ENCODE measurements around the gene ZFHX3. TPM values are rescaled to one million over a fixed set of nuclear protein-coding genes. Genes with fewer than 3 reads are reported as not detected.
A peak's percentile ranks its signal among the peaks of the same experiment; 100 is the strongest.

Gene ZFHX3
- total and polyA plus RNA-seq, 9 of the 15 experiments (the other 6 are each of a cell fraction or from before 2014, with no cell fraction given), result 0.01 to 0.23 (median 0.06) TPM; not detected in 4

DNA sequence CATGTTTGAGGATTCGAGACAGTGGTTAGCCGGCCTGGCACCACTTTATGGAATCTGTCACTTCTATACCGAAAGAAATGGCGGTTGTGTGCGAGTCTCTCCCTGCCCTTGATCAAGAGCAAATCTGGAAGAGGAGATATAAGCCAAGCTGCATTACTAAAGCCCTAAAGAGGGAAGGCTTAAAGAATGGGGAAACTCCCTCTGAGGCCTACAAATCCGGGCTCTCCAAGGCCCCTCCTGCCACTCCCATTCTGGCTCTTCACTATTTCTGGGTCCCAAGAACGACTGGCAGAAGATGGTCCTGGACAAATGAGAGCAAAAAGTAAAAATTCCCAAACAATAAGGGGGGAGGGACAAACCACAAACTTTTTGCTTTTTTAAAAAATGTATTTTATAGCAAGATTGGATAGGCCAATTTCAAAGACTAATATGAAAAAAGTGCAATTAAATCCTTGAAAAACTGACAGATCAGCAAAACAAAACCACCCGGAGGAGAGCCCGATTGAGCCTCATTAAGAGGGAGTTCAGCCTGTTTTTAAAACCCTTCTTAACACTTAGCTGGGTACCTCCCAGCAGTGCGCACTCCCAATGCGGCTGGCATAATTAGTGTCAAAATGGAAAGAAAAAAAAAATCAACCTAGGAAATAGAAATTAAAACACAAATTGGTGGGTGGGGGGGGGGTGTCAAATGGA lies 193.5 kb downstream of the ZFHX3 start:
- H3K4me1 ChIP-seq (replicated peaks in 1 of 2; ENCODE audit: control insufficient read depth in 2 of 2, insufficient read depth in 2 of 2, low read length in 2 of 2), result no peaks in the 10 kb centered on the region
- H3K36me3 ChIP-seq (ENCODE audit: control insufficient read depth, insufficient read depth, low read length), result no peaks in the 10 kb centered on the region
- no peak overlapping the region for H3K27ac ChIP-seq (ENCODE audit: extremely low read depth, low read depth, low read length)
- TF ChIP-seq PML (IDR thresholded peaks at IDR 0.05; ENCODE audit: low read length) (no peak), ZNF316 (IDR thresholded peaks at IDR 0.05) (peak; percentile 20; the same call in 1 of the 2 replicates), NFE2 (IDR thresholded peaks at IDR 0.05; ENCODE audit: low read depth) (no peak), ELF1 (tag; IDR thresholded peaks at IDR 0.05) (no peak)
- BruUV-seq (replicated peaks), result no TSS peak
- no peaks in the 10 kb centered on the region for H4K20me1 ChIP-seq (replicated peaks; ENCODE audit: control insufficient read depth, insufficient read depth, low read length)
- ATAC-seq, result no peak
- H2AFZ ChIP-seq (ENCODE audit: low read depth, low read length), result no peak overlapping the region
- in situ Hi-C loops (cut with MboI), result no loop called here
- no peaks in the 10 kb centered on the region for H3K79me2 ChIP-seq (ENCODE audit: control insufficient read depth, insufficient read depth, low read length)
- no peak overlapping the region for H3K9ac ChIP-seq (ENCODE audit: insufficient read depth in 1 of 2, low read depth in 2 of 2, low read length in 2 of 2)
- intact Hi-C loops (cut with micrococcal nuclease), result no loop called here
- H3K9me1 ChIP-seq (ENCODE audit: control insufficient read depth, insufficient read depth, low read length), result no peaks in the 10 kb centered on the region
- no peak for FAIRE-seq
- no peak overlapping the region for H3K4me3 ChIP-seq
- DNase-seq (ENCODE audit: extremely low read depth in 1 of 4, low spot score in 3 of 4), result no peak
- H3K4me2 ChIP-seq (ENCODE audit: insufficient read depth, low read length), result no peak overlapping the region
- WGBS (ENCODE audit: insufficient coverage, low coverage, missing lambda C conversion rate), result 2% methylated on average over 11 of the region's 11 CpGs
- H3K9me3 ChIP-seq (replicated peaks; ENCODE audit: control insufficient read depth, insufficient read depth, low read depth, low read length), result no peaks in the 10 kb centered on the region
- peaks cover 13 to 34% of the 10 kb centered on the region in 2 experiments; a peak in 4 of 5 replicates for H3K27me3 ChIP-seq (ENCODE audit: control insufficient read depth in 2 of 2, insufficient read depth in 2 of 2, low read length in 2 of 2)
- POLR2A ChIA-PET, result interaction anchor here (1.1 kb wide), 1 partner anchor 17 kb away, joined by 3 read pairs; no protein-coding TSS in a partner anchor
- CTCF ChIA-PET (ENCODE audit: low intra/inter-chr PET ratio), result no interaction called here

DNA sequence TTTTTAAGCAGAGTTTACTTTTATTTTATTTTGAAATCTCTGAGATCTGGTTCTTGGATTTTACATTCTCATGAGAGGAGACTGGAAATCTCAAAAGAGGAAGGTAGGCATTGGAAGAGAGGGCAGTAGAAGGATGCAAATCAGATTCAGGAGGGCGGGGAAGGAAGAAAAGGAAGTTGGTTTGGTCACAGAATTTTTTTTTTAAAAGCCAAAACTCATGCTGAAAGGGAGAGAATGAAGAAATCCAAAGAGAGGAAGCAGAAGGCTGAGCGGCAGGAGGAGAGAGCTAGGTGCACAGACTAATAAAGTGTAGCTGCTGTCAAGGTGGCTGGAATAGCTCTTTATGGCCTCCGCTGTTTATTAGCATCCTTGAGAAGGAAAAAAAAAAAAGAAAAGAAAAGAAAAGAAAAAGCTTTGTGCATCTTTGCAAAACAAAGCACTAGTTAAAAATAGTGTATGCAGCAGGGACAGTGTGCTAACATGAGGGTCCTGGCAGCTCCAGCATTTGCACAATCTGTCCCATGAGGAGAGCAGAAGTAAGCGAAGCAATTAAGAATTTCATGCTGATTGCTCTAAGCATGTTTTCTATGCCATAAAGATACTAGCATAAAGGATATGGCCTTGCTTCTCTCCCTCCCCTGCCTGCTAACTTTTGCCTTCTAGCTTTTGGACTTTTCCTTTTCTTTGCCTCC lies 194.2 kb downstream of the ZFHX3 start:
- Histone ChIP-seq H2AFZ (ENCODE audit: low read depth, low read length) (no peak overlapping the region), H3K4me2 (ENCODE audit: insufficient read depth, low read length) (no peak overlapping the region), H3K9me1 (ENCODE audit: control insufficient read depth, insufficient read depth, low read length) (no peaks in the 10 kb centered on the region), H3K9me3 (replicated peaks; ENCODE audit: control insufficient read depth, insufficient read depth, low read depth, low read length) (no peaks in the 10 kb centered on the region), H3K4me1 (replicated peaks in 1 of 2; ENCODE audit: control insufficient read depth in 2 of 2, insufficient read depth in 2 of 2, low read length in 2 of 2) (peaks cover 0 to under 1% of the 10 kb centered on the region in 2 experiments; a peak in 1 of 5 replicates), H4K20me1 (replicated peaks; ENCODE audit: control insufficient read depth, insufficient read depth, low read length) (no peaks in the 10 kb centered on the region), H3K4me3 (no peak overlapping the region), H3K27ac (ENCODE audit: extremely low read depth, low read depth, low read length) (no peak overlapping the region), H3K79me2 (ENCODE audit: control insufficient read depth, insufficient read depth, low read length) (no peaks in the 10 kb centered on the region), H3K27me3 (ENCODE audit: control insufficient read depth in 2 of 2, insufficient read depth in 2 of 2, low read length in 2 of 2) (peaks cover 10 to 32% of the 10 kb centered on the region in 2 experiments; a peak in 4 of 5 replicates), H3K36me3 (ENCODE audit: control insufficient read depth, insufficient read depth, low read length) (no peaks in the 10 kb centered on the region), H3K9ac (ENCODE audit: insufficient read depth in 1 of 2, low read depth in 2 of 2, low read length in 2 of 2) (no peak overlapping the region)
- FAIRE-seq (no peak), ATAC-seq (no peak), DNase-seq (ENCODE audit: extremely low read depth in 1 of 4, low spot score in 3 of 4) (no peak)
- intact Hi-C loops (cut with micrococcal nuclease), result no loop called here
- POLR2A ChIA-PET, result no interaction called here
- no TSS peak for BruUV-seq (replicated peaks)
- TF ChIP-seq, protein P1, sequence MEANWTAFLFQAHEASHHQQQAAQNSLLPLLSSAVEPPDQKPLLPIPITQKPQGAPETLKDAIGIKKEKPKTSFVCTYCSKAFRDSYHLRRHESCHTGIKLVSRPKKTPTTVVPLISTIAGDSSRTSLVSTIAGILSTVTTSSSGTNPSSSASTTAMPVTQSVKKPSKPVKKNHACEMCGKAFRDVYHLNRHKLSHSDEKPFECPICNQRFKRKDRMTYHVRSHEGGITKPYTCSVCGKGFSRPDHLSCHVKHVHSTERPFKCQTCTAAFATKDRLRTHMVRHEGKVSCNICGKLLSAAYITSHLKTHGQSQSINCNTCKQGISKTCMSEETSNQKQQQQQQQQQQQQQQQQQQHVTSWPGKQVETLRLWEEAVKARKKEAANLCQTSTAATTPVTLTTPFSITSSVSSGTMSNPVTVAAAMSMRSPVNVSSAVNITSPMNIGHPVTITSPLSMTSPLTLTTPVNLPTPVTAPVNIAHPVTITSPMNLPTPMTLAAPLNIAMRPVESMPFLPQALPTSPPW (CRISPR knock-in tag; IDR thresholded peaks at IDR 0.05), result no peak
- CTCF ChIA-PET (ENCODE audit: low intra/inter-chr PET ratio), result interaction anchor here (0.6 kb wide), 1 partner anchor 795 kb away, joined by 3 read pairs; no protein-coding TSS in a partner anchor
- WGBS (ENCODE audit: insufficient coverage, low coverage, missing lambda C conversion rate), result 0% methylated on average over 3 of the region's 4 CpGs
- in situ Hi-C loops (cut with MboI), result no loop called here

Measured in K562 (cell line).